Loucy (cell line): ENCODE measurements around the gene IZUMO2.

Source experiments
- H2AFZ ChIP-seq: fragments of 200-600 bp; sonication (generic); 2 replicates; pipeline ENCODE4 v1.6.0; 2016; ENCODE audit warnings: antibody characterized with exemption, mild to moderate bottlenecking, low read length, moderate library complexity
- H3F3A ChIP-seq: fragments of 200-600 bp; 2 replicates; pipeline ENCODE4 v1.6.0; 2016; ENCODE audit warnings: antibody characterized with exemption, low read depth, mild to moderate bottlenecking
- H3K27me3 ChIP-seq: fragments of 200-600 bp; sonication (generic); 2 replicates; pipeline ENCODE4 v1.6.1; 2014; ENCODE audit warnings: low read length, mild to moderate bottlenecking; ENCODE audit not compliant: insufficient read depth, poor library complexity, severe bottlenecking
- H3K36me3 ChIP-seq: fragments of 200-600 bp; sonication (generic); 2 replicates; pipeline ENCODE4 v1.6.1; 2016; ENCODE audit warnings: low read length; ENCODE audit not compliant: insufficient read depth
- H3K4me1 ChIP-seq: fragments of 200-600 bp; sonication (generic); 2 replicates; pipeline ENCODE4 v1.5.1; 2014; ENCODE audit warnings: low read length, mild to moderate bottlenecking; ENCODE audit not compliant: insufficient read depth, poor library complexity, severe bottlenecking
- H3K4me2 ChIP-seq: fragments of 200-600 bp; sonication (generic); 2 replicates; pipeline ENCODE4 v1.6.0; 2014; ENCODE audit warnings: antibody characterized with exemption, low read length, low read depth, mild to moderate bottlenecking; ENCODE audit not compliant: poor library complexity, severe bottlenecking
- H3K4me3 ChIP-seq: fragments of 200-600 bp; sonication (generic); 2 replicates; pipeline ENCODE4 v1.5.1; 2014; ENCODE audit warnings: low read length, mild to moderate bottlenecking, mixed read lengths; ENCODE audit not compliant: poor library complexity, severe bottlenecking
- H3K79me2 ChIP-seq: fragments of 200-600 bp; sonication (generic); 2 replicates; pipeline ENCODE4 v1.6.1; 2014; ENCODE audit warnings: low read length; ENCODE audit not compliant: insufficient read depth
- H3K9ac ChIP-seq: fragments of 200-600 bp; sonication (generic); 2 replicates; pipeline ENCODE4 v1.6.0; 2014; ENCODE audit warnings: mild to moderate bottlenecking, low read depth, low read length, moderate library complexity; ENCODE audit not compliant: poor library complexity, severe bottlenecking
- H3K9me2 ChIP-seq: fragments of 200-600 bp; sonication (generic); replicated peaks from 2 replicates; pipeline ENCODE4 v1.6.1; 2016; ENCODE audit warnings: low read depth, low read length, mixed read lengths
- H3K9me3 ChIP-seq: fragments of 200-600 bp; sonication (generic); 2 replicates; pipeline ENCODE4 v1.6.1; 2014; ENCODE audit warnings: mild to moderate bottlenecking, antibody characterized with exemption, low read length, low read depth; ENCODE audit not compliant: insufficient read depth
- H4K20me1 ChIP-seq: fragments of 200-600 bp; sonication (generic); 2 replicates; pipeline ENCODE4 v1.6.0; 2014; ENCODE audit warnings: antibody characterized with exemption, low read length, mild to moderate bottlenecking; ENCODE audit not compliant: insufficient read depth, poor library complexity, severe bottlenecking
- EZH2phosphoT487 ChIP-seq: fragments of 200-600 bp; IDR thresholded peaks from 2 replicates; pipeline ENCODE4 v1.6.1; 2018; ENCODE audit warnings: antibody characterized with exemption, mild to moderate bottlenecking, moderate library complexity, borderline replicate concordance
- TF ChIP-seq, protein P1 (sequence below): fragments of 200-600 bp; sonication (generic); conservative IDR thresholded peaks from 2 replicates; pipeline ENCODE4 v1.5.1; 2014; ENCODE audit warnings: mild to moderate bottlenecking, antibody characterized with exemption, low read length

Gene IZUMO2

DNA sequence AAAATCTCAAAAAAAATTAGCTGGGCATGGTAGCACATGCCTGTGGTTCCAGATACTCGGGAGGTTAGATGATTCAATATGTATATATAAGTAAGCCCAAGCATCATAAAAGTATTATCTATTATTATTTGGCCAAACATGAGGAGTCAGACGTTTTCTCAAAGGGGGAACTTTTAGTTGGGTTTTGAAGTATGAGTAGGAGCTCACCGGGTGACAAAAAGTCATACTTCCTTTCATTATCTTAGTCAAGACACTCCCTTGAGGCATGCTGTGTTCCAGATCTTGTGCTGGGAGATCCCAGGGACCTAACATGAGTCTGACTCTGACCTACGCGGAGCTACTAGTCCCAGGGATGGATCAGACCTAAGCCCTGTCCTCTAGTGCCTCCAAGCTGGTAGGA lies 32.1 kb upstream of the IZUMO2 start:
- Histone ChIP-seq H3K9me3 (no peaks in the 10 kb centered on the region), H3K9ac (no peak overlapping the region), H3K36me3 (no peaks in the 10 kb centered on the region), H3K4me3 (no peak overlapping the region), H3K27me3 (no peaks in the 10 kb centered on the region), H3K9me2 (no peaks in the 10 kb centered on the region), H3F3A (no peaks in the 10 kb centered on the region), H2AFZ (no peak overlapping the region), H3K4me1 (no peaks in the 10 kb centered on the region), H3K4me2 (no peak overlapping the region), H3K79me2 (no peaks in the 10 kb centered on the region), H4K20me1 (no peaks in the 10 kb centered on the region)
- no peak for TF ChIP-seq EZH2phosphoT487

- Histone ChIP-seq H3K4me1 (no peaks in the 10 kb centered on the region), H3K9me2 (no peaks in the 10 kb centered on the region), H3K79me2 (no peaks in the 10 kb centered on the region), H3K9me3 (no peaks in the 10 kb centered on the region), H2AFZ (no peak overlapping the region), H3F3A (no peaks in the 10 kb centered on the region), H3K9ac (no peak overlapping the region), H3K27me3 (no peaks in the 10 kb centered on the region), H3K4me2 (no peak overlapping the region), H3K4me3 (no peak overlapping the region), H4K20me1 (no peaks in the 10 kb centered on the region), H3K36me3 (no peaks in the 10 kb centered on the region)
- TF ChIP-seq, protein P1, sequence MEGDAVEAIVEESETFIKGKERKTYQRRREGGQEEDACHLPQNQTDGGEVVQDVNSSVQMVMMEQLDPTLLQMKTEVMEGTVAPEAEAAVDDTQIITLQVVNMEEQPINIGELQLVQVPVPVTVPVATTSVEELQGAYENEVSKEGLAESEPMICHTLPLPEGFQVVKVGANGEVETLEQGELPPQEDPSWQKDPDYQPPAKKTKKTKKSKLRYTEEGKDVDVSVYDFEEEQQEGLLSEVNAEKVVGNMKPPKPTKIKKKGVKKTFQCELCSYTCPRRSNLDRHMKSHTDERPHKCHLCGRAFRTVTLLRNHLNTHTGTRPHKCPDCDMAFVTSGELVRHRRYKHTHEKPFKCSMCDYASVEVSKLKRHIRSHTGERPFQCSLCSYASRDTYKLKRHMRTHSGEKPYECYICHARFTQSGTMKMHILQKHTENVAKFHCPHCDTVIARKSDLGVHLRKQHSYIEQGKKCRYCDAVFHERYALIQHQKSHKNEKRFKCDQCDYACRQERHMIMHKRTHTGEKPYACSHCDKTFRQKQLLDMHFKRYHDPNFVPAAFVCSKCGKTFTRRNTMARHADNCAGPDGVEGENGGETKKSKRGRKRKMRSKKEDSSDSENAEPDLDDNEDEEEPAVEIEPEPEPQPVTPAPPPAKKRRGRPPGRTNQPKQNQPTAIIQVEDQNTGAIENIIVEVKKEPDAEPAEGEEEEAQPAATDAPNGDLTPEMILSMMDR: no peak
- no peak for TF ChIP-seq EZH2phosphoT487
These were observed 29.6 kb upstream of the IZUMO2 start for GRCh38 chr19:50192463-50193211.

- Histone ChIP-seq H3K36me3 (no peaks in the 10 kb centered on the region), H3K9me3 (no peaks in the 10 kb centered on the region), H3K79me2 (no peaks in the 10 kb centered on the region), H3F3A (no peaks in the 10 kb centered on the region), H3K9ac (no peak overlapping the region), H3K4me3 (no peak overlapping the region), H2AFZ (no peak overlapping the region), H3K4me2 (no peak overlapping the region), H3K27me3 (no peaks in the 10 kb centered on the region), H3K4me1 (no peaks in the 10 kb centered on the region), H4K20me1 (no peaks in the 10 kb centered on the region), H3K9me2 (no peaks in the 10 kb centered on the region)
- TF ChIP-seq, protein P1: no peak
- TF ChIP-seq EZH2phosphoT487: no peak
These were observed 28.1 kb upstream of the IZUMO2 start for GRCh38 chr19:50191216-50191615.

DNA sequence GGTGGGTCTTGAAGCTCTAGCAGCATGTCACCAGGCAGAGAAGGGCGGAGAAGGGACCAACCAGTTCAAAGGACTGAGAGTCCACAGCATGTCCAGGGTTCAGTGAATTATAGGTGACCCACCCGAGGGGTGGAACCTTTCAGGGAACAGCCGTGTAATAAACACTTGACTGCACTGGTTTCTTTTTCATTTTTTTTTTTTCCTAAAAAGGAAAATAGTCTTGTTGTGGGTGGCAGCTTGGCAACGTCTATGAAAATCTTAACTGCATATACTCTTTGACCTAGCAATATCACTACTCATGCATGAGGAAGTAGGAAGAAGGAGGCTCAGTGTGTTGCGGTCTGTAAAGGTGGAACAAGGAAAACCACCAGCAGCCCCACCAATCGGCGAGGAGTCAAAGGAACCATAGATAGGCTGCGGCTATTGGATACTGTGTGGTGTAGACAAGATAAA lies 27.4 kb upstream of the IZUMO2 start:
- no peaks in the 10 kb centered on the region for H3K36me3 ChIP-seq
- no peaks in the 10 kb centered on the region for H3K27me3 ChIP-seq
- H2AFZ ChIP-seq: no peak overlapping the region
- H3K4me1 ChIP-seq: no peaks in the 10 kb centered on the region
- H3K4me2 ChIP-seq: no peak overlapping the region
- H3K9me2 ChIP-seq: no peaks in the 10 kb centered on the region
- no peaks in the 10 kb centered on the region for H3K79me2 ChIP-seq
- 0 out of 2 replicates have a peak, but pooled peaks cover 3% of the 10 kb centered on the region for H3K9me3 ChIP-seq
- no peak for TF ChIP-seq EZH2phosphoT487
- TF ChIP-seq, protein P1: no peak
- H4K20me1 ChIP-seq: no peaks in the 10 kb centered on the region
- H3K9ac ChIP-seq: no peak overlapping the region
- no peak overlapping the region for H3K4me3 ChIP-seq
- H3F3A ChIP-seq: no peaks in the 10 kb centered on the region
